HepG2 (cell line): ENCODE results near the gene HHLA2. TPM values are rescaled to one million over a fixed set of nuclear protein-coding genes. Genes with fewer than 3 reads are reported as not detected.

ENCODE experiments used
- ATAC-seq: fragments of 200-7000 bp; cut with Tn5 transposase; 3 replicates; pipeline ENCODE4 v1.9.1; 2020; ENCODE audit warnings: mild to moderate bottlenecking, moderate library complexity
- BruUV-seq: library from RNA; stranded (reverse); fragments of 400-500 nt; replicated peaks from 2 replicates; lab custom pipeline; 2021; lab: Mats Ljungman, UMichigan
- CTCF ChIA-PET: fragments of 300-600 bp; formaldehyde crosslinking; extraction: SDS; loops from one replicate; lab custom pipeline; 2021; ENCODE audit warnings: low total read pairs, inconsistent platforms, low intra/inter-chr PET ratio; lab: Yijun Ruan, JAX
- POLR2A ChIA-PET: fragments of 350-600 bp; sonication (Branson Sonifier 250); formaldehyde crosslinking; loops from one replicate; lab custom pipeline; 2020; ENCODE audit warnings: antibody characterized with exemption, inconsistent platforms; lab: Yijun Ruan, JAX
- DNase-seq: peaks from one replicate; pipeline ENCODE4 v3.0.0-alpha.2; 2015; ENCODE audit warnings: low spot score
- FAIRE-seq: peaks from 3 replicates; lab custom pipeline; 2011; peaks lifted over from hg19 to GRCh38; lab: Jason Lieb, UNC
- H2AFZ ChIP-seq: one replicate; pipeline ENCODE4 v1.6.1; 2011; ENCODE audit warnings: low read length, inconsistent platforms
- H3K27ac ChIP-seq: fragments of 300-600 bp; 3 replicates; pipeline ENCODE4 v1.8.0; 2011; ENCODE audit warnings: mixed run types, mild to moderate bottlenecking, mixed read lengths, low read length, inconsistent platforms; ENCODE audit not compliant: insufficient read depth; ENCODE audit errors: extremely low read length
- H3K27me3 ChIP-seq, 2 experiments: fragments of 200-600 bp in 1 of 2; 2 replicates in 1 of 2; 3 replicates in 1 of 2; pipeline versions ENCODE4 v1.6.0 to v1.8.0; 2011; ENCODE audit warnings: low read length in 2 of 2, mild to moderate bottlenecking in 2 of 2, moderate library complexity in 2 of 2, inconsistent platforms in 1 of 2; ENCODE audit not compliant: insufficient read depth in 2 of 2, control insufficient read depth in 1 of 2
- H3K36me3 ChIP-seq, 2 experiments: fragments of 200-600 bp in 1 of 2; replicated peaks in 1 of 2; 2 replicates in 1 of 2; 3 replicates in 1 of 2; pipeline versions ENCODE4 v1.5.1 to v1.8.0; 2011; ENCODE audit warnings: low read length in 2 of 2, inconsistent platforms in 1 of 2; ENCODE audit not compliant: insufficient read depth in 2 of 2, control insufficient read depth in 1 of 2
- H3K4me1 ChIP-seq: 2 replicates; pipeline ENCODE4 v1.5.1; 2012; ENCODE audit warnings: low read length, inconsistent platforms; ENCODE audit not compliant: insufficient read depth
- H3K4me2 ChIP-seq: 2 replicates; pipeline ENCODE4 v1.6.0; 2011; ENCODE audit warnings: low read depth, low read length, inconsistent platforms
- H3K4me3 ChIP-seq, 3 experiments: fragments of 200-600 bp in 1 of 3; sonication (generic), shearing (Covaris generic) in 1 of 3; replicated peaks in 1 of 3; 2 replicates each; pipeline ENCODE4 v1.5.1; 2011 to 2016; ENCODE audit warnings: low read length in 3 of 3, inconsistent platforms in 2 of 3, low read depth in 2 of 3, mild to moderate bottlenecking in 2 of 3, control low read depth in 1 of 3, mixed read lengths in 1 of 3; ENCODE audit not compliant: insufficient read depth in 1 of 3
- H3K79me2 ChIP-seq: one replicate; pipeline ENCODE4 v1.6.1; 2011; ENCODE audit warnings: low read length, inconsistent platforms; ENCODE audit not compliant: insufficient read depth
- H3K9ac ChIP-seq: 2 replicates; pipeline ENCODE4 v1.6.0; 2011; ENCODE audit warnings: mild to moderate bottlenecking, low read depth, low read length, inconsistent platforms; ENCODE audit not compliant: insufficient read depth
- H3K9me3 ChIP-seq: 2 replicates; pipeline ENCODE4 v1.5.1; 2012; ENCODE audit warnings: mild to moderate bottlenecking, low read length
- H4K20me1 ChIP-seq: 2 replicates; pipeline ENCODE4 v1.6.0; 2011; ENCODE audit warnings: inconsistent platforms, mild to moderate bottlenecking, low read length, moderate library complexity; ENCODE audit not compliant: insufficient read depth
- ARNT ChIP-seq: fragments of 450-650 bp; IDR thresholded peaks from 2 replicates; pipeline ENCODE4 v1.6.1; 2017
- CBFB ChIP-seq: sonication (generic); formaldehyde crosslinking; IDR thresholded peaks from 2 replicates; pipeline ENCODE4 v1.4.0; 2020; ENCODE audit warnings: missing genetic modification reagents
- FOXP1 ChIP-seq, 2 experiments: fragments of 450-650 bp in 1 of 2; IDR thresholded peaks; 2 replicates each; pipeline ENCODE4 v1.6.1; 2017 to 2018; ENCODE audit warnings: antibody characterized with exemption in 1 of 2
- GTF2F1 ChIP-seq: fragments of 150-350 bp; IDR thresholded peaks from 2 replicates; pipeline ENCODE4 v1.6.1; 2014; ENCODE audit warnings: low read length
- KDM5B ChIP-seq: sonication (generic); formaldehyde crosslinking; IDR thresholded peaks from 2 replicates; pipeline ENCODE4 v1.4.0; 2020; ENCODE audit warnings: missing genetic modification reagents, mild to moderate bottlenecking, borderline replicate concordance
- PAWR ChIP-seq: sonication (generic); formaldehyde crosslinking; IDR thresholded peaks from 2 replicates; pipeline ENCODE4 v1.4.0; 2020; ENCODE audit warnings: missing genetic modification reagents, mild to moderate bottlenecking, borderline replicate concordance
- REL ChIP-seq: sonication (generic); formaldehyde crosslinking; conservative IDR thresholded peaks from 2 replicates; pipeline ENCODE4 v1.8.0; 2022; ENCODE audit warnings: mild to moderate bottlenecking, missing genetic modification reagents, moderate library complexity
- SRSF4 ChIP-seq: fragments of 200-400 bp; formaldehyde crosslinking; IDR thresholded peaks from one replicate; pipeline ENCODE4 v1.6.1; 2018; ENCODE audit warnings: mild to moderate bottlenecking, low read depth, low read length, moderate library complexity; ENCODE audit not compliant: poor library complexity, severe bottlenecking
- TP53 ChIP-seq: sonication (generic); formaldehyde crosslinking; conservative IDR thresholded peaks from 2 replicates; pipeline ENCODE4 v1.4.0; 2020; ENCODE audit warnings: missing genetic modification reagents
- ZNF18 ChIP-seq: sonication (generic); formaldehyde crosslinking; IDR thresholded peaks from 2 replicates; pipeline ENCODE4 v1.8.0; 2022; ENCODE audit warnings: mild to moderate bottlenecking, missing genetic modification reagents; ENCODE audit not compliant: insufficient replicate concordance
- ZNF382 ChIP-seq: sonication (generic); formaldehyde crosslinking; IDR thresholded peaks from 2 replicates; pipeline ENCODE4 v1.5.0; 2020; ENCODE audit warnings: missing genetic modification reagents, mild to moderate bottlenecking, borderline replicate concordance
- ZNF660 ChIP-seq: sonication (generic); formaldehyde crosslinking; IDR thresholded peaks from 2 replicates; pipeline ENCODE4 v1.5.1; 2020; ENCODE audit warnings: mild to moderate bottlenecking, low read depth, missing genetic modification reagents, borderline replicate concordance
- ZNF792 ChIP-seq: IDR thresholded peaks from 2 replicates; pipeline ENCODE4 v1.6.1; 2016
- ZNF841 ChIP-seq: sonication (generic); formaldehyde crosslinking; IDR thresholded peaks from 2 replicates; pipeline ENCODE4 v1.8.1; 2023; ENCODE audit warnings: missing genetic modification reagents, borderline replicate concordance
- WGBS: methylation state at CpG from one replicate; pipeline ENCODE4 v1.1.6; 2017; ENCODE audit warnings: low lambda C conversion rate; 5-methylcytosine and 5-hydroxymethylcytosine counted together
- in situ Hi-C: cut with HindIII; loops from 2 replicates; pipeline ENCODE4 v1.10.0; 2017; ENCODE audit warnings: low pct_unique_long_range_greater_than_20kb; ENCODE audit not compliant: extremely low pct_ligation_motif_present
- intact Hi-C: fragments of 100-400 bp; cut with micrococcal nuclease; formaldehyde crosslinking; loops from one replicate; pipeline ENCODE4 v1.10.0; 2022; ENCODE audit not compliant: unreplicated experiment
- polyA plus RNA-seq, 8 experiments: library from polyadenylated mRNA; depleted of rRNA in 3 of 8; stranded (reverse) in 7 of 8; unstranded in 1 of 8; fragments of >200 nt; fragmentation: Illumina TruSeq in 4 of 8; extraction: Trizol in 4 of 8; gene quantifications; 2 replicates each; pipeline versions ENCODE4 v1.2.1 to v1.2.3, GENCODE V29; 2011 to 2016; ENCODE audit warnings: low read depth in 4 of 8, missing spikeins in 1 of 8, mixed read lengths in 1 of 8; ENCODE audit not compliant: insufficient read depth in 1 of 8
- total RNA-seq, 5 experiments: library from RNA; depleted of rRNA; stranded (reverse); fragments of >200 nt; fragmentation: Illumina TruSeq; extraction: Trizol; gene quantifications; 2 replicates each; pipeline ENCODE4 v1.2.3, GENCODE V29; 2016; ENCODE audit warnings: low read depth in 1 of 5
- TF ChIP-seq, protein P1 (sequence below): sonication (generic); formaldehyde crosslinking; IDR thresholded peaks from 2 replicates; pipeline ENCODE4 v1.8.0; 2023; ENCODE audit warnings: mild to moderate bottlenecking, missing genetic modification reagents
- TF ChIP-seq, protein P2 (sequence below): IDR thresholded peaks from 2 replicates; pipeline ENCODE4 v1.6.1; 2016; ENCODE audit warnings: control low read depth

HHLA2 gene
- total and polyA plus RNA-seq, 2 of the 13 experiments (the other 11 are each of a cell fraction or from before 2014, with no cell fraction given) = not detected

GRCh38 chr3:108393128-108393900 is 97.0 kb downstream of the HHLA2 start:
- in situ Hi-C loops = no loop called here
- no TSS peak for BruUV-seq
- TF ChIP-seq, protein P1, sequence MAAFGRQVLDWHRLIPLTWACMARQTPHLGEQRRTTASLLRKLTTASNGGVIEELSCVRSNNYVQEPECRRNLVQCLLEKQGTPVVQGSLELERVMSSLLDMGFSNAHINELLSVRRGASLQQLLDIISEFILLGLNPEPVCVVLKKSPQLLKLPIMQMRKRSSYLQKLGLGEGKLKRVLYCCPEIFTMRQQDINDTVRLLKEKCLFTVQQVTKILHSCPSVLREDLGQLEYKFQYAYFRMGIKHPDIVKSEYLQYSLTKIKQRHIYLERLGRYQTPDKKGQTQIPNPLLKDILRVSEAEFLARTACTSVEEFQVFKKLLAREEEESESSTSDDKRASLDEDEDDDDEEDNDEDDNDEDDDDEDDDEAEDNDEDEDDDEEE (CRISPR knock-in tag) = no peak
- TF ChIP-seq FOXP1 (IDR thresholded peaks at IDR 0.05) (no peak), FOXP1 (CRISPR knock-in tag; IDR thresholded peaks at IDR 0.05) (no peak), REL (no peak), TP53 (CRISPR knock-in tag) (no peak), SRSF4 (no peak)

GRCh38 chr3:108394016-108394415 is 97.7 kb downstream of the HHLA2 start:
- peaks cover 0 to 2% of the 10 kb centered on the region in 2 experiments; a peak in 1 of 5 replicates for H3K27me3 ChIP-seq
- ChIA-PET CTCF (no interaction called here), POLR2A (no interaction called here)
- no peaks in the 10 kb centered on the region for H3K79me2 ChIP-seq
- no peak overlapping the region for H3K4me3 ChIP-seq
- H3K27ac ChIP-seq = no peak overlapping the region
- in situ Hi-C loops (no loop called here), intact Hi-C loops (no loop called here)
- no peak overlapping the region for H2AFZ ChIP-seq
- 0% methylated on average over 2 of the region's 2 CpGs for WGBS
- FAIRE-seq (no peak), ATAC-seq (no peak), DNase-seq (no peak)
- no peak overlapping the region for H3K4me2 ChIP-seq
- H4K20me1 ChIP-seq = no peaks in the 10 kb centered on the region
- no peaks in the 10 kb centered on the region for H3K4me1 ChIP-seq
- H3K36me3 ChIP-seq = no peaks in the 10 kb centered on the region
- no TSS peak for BruUV-seq
- H3K9me3 ChIP-seq = no peaks in the 10 kb centered on the region
- no peak overlapping the region for H3K9ac ChIP-seq
- TF ChIP-seq PAWR (CRISPR knock-in tag) (no peak), ZNF792 (CRISPR knock-in tag) (no peak), ZNF660 (CRISPR knock-in tag) (no peak), CBFB (CRISPR knock-in tag) (no peak), GTF2F1 (no peak), ZNF18 (CRISPR knock-in tag) (no peak), ZNF382 (no peak), KDM5B (CRISPR knock-in tag) (no peak), ARNT (no peak), ZNF841 (CRISPR knock-in tag) (no peak)
- TF ChIP-seq, protein P2, sequence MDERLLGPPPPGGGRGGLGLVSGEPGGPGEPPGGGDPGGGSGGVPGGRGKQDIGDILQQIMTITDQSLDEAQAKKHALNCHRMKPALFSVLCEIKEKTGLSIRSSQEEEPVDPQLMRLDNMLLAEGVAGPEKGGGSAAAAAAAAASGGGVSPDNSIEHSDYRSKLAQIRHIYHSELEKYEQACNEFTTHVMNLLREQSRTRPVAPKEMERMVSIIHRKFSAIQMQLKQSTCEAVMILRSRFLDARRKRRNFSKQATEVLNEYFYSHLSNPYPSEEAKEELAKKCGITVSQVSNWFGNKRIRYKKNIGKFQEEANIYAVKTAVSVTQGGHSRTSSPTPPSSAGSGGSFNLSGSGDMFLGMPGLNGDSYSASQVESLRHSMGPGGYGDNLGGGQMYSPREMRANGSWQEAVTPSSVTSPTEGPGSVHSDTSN (CRISPR knock-in tag) = no peak

More at GRCh38 chr3:108393128-108393900, 97.0 kb downstream of the HHLA2 start:
- H3K27me3 ChIP-seq = peaks cover 0 to 2% of the 10 kb centered on the region in 2 experiments; a peak in 1 of 5 replicates
- no peak for FAIRE-seq
- intact Hi-C loops = no loop called here
- H3K9me3 ChIP-seq = no peaks in the 10 kb centered on the region
- H2AFZ ChIP-seq = no peak overlapping the region
- ChIA-PET CTCF (no interaction called here), POLR2A (no interaction called here)
- no peak for ATAC-seq
- no peaks in the 10 kb centered on the region for H3K4me1 ChIP-seq
- DNase-seq = no peak
- no peak overlapping the region for H3K27ac ChIP-seq
- no peak overlapping the region for H3K4me3 ChIP-seq
- H3K79me2 ChIP-seq = no peaks in the 10 kb centered on the region
- H3K9ac ChIP-seq = no peak overlapping the region
- no peaks in the 10 kb centered on the region for H3K36me3 ChIP-seq
- no peaks in the 10 kb centered on the region for H4K20me1 ChIP-seq
- H3K4me2 ChIP-seq = no peak overlapping the region
- WGBS = 28% methylated on average over 3 of the region's 3 CpGs
